Neuronal stem cell (in vitro differentiated cells): ENCODE results near the gene SLC9A7.

Experiments used
- DNase-seq: peaks from one replicate; pipeline ENCODE4 v3.0.0-alpha.2; 2013; ENCODE audit warnings: low spot score
- H2AFZ ChIP-seq: one replicate; pipeline ENCODE4 v1.6.1; 2013; ENCODE audit warnings: mild to moderate bottlenecking, low read length, inconsistent platforms
- H2AK5ac ChIP-seq: 2 replicates; pipeline ENCODE4 v1.6.1; 2013; ENCODE audit warnings: low read depth, mild to moderate bottlenecking, inconsistent platforms, low read length, moderate library complexity, mixed read lengths
- H2BK120ac ChIP-seq: 2 replicates; pipeline ENCODE4 v1.6.1; 2013; ENCODE audit warnings: low read depth, mild to moderate bottlenecking, inconsistent platforms, low read length, moderate library complexity, mixed read lengths
- H2BK12ac ChIP-seq: one replicate; pipeline ENCODE4 v1.6.1; 2013; ENCODE audit warnings: low read length, inconsistent platforms
- H2BK15ac ChIP-seq: 2 replicates; pipeline ENCODE4 v1.6.1; 2013; ENCODE audit warnings: mild to moderate bottlenecking, low read length, inconsistent platforms, mixed read lengths
- H2BK5ac ChIP-seq: one replicate; pipeline ENCODE4 v1.6.1; 2013; ENCODE audit warnings: inconsistent platforms, mild to moderate bottlenecking, low read length, moderate library complexity
- H3K14ac ChIP-seq: one replicate; pipeline ENCODE4 v1.6.1; 2013; ENCODE audit warnings: low read length, inconsistent platforms
- H3K18ac ChIP-seq: 2 replicates; pipeline ENCODE4 v1.6.1; 2013; ENCODE audit warnings: low read length, inconsistent platforms
- H3K23ac ChIP-seq: 2 replicates; pipeline ENCODE4 v1.6.1; 2013; ENCODE audit warnings: low read depth, mild to moderate bottlenecking, mixed read lengths, low read length, inconsistent platforms; ENCODE audit not compliant: poor library complexity
- H3K27ac ChIP-seq: replicated peaks from 3 replicates; pipeline ENCODE4 v1.5.1; 2013; ENCODE audit warnings: low read length, inconsistent platforms
- H3K27me3 ChIP-seq, 3 experiments: 2 replicates each; pipeline ENCODE4 v1.6.1; 2013; ENCODE audit warnings: low read length in 3 of 3, mild to moderate bottlenecking in 2 of 3, inconsistent platforms in 1 of 3, low read depth in 1 of 3, mixed read lengths in 1 of 3, moderate library complexity in 1 of 3; ENCODE audit not compliant: control insufficient read depth in 3 of 3, insufficient read depth in 3 of 3
- H3K36me3 ChIP-seq, 2 donors: replicated peaks in 1 of 2; 2 replicates each; pipeline ENCODE4 v1.6.1; 2013; ENCODE audit warnings: low read length in 2 of 2; ENCODE audit not compliant: control insufficient read depth in 2 of 2, insufficient read depth in 2 of 2
- H3K4ac ChIP-seq: 2 replicates; pipeline ENCODE4 v1.6.1; 2013; ENCODE audit warnings: inconsistent platforms, mild to moderate bottlenecking, low read length, moderate library complexity
- H3K4me1 ChIP-seq, 2 donors: 1 replicate in 1 of 2; 2 replicates in 1 of 2; pipeline ENCODE4 v1.6.1; 2013; ENCODE audit warnings: low read length in 2 of 2, low read depth in 1 of 2; ENCODE audit not compliant: control insufficient read depth in 2 of 2, insufficient read depth in 1 of 2
- H3K4me2 ChIP-seq: one replicate; pipeline ENCODE4 v1.6.1; 2013; ENCODE audit warnings: mild to moderate bottlenecking, low read length, inconsistent platforms; ENCODE audit not compliant: insufficient read depth, poor library complexity, severe bottlenecking
- H3K4me3 ChIP-seq, 2 donors: 2 replicates each; pipeline ENCODE4 v1.5.1; 2013; ENCODE audit warnings: low read length in 2 of 2, mild to moderate bottlenecking in 2 of 2, inconsistent platforms in 1 of 2, moderate library complexity in 1 of 2
- H3K79me1 ChIP-seq: one replicate; pipeline ENCODE4 v1.6.1; 2013; ENCODE audit warnings: low read depth, mild to moderate bottlenecking, inconsistent platforms, low read length, moderate library complexity
- H3K9ac ChIP-seq: one replicate; pipeline ENCODE4 v1.6.1; 2013; ENCODE audit warnings: mild to moderate bottlenecking, low read depth, low read length, inconsistent platforms; ENCODE audit not compliant: poor library complexity
- H3K9me3 ChIP-seq, 2 donors: replicated peaks in 1 of 2; 2 replicates each; pipeline versions ENCODE3 to v1.6.1; 2013; ENCODE audit warnings: low read length in 2 of 2, mild to moderate bottlenecking in 2 of 2, inconsistent platforms in 1 of 2, low read depth in 1 of 2, mixed read lengths in 1 of 2, moderate library complexity in 1 of 2; ENCODE audit not compliant: control insufficient read depth in 2 of 2, insufficient read depth in 1 of 2
- H4K8ac ChIP-seq: one replicate; pipeline ENCODE4 v1.6.1; 2013; ENCODE audit warnings: low read depth, mild to moderate bottlenecking, inconsistent platforms, low read length, moderate library complexity
- H4K91ac ChIP-seq: one replicate; pipeline ENCODE4 v1.6.1; 2013; ENCODE audit warnings: low read length, low read depth, mild to moderate bottlenecking, inconsistent platforms; ENCODE audit not compliant: poor library complexity
- WGBS, 2 donors: extraction: QIAGEN DNeasy Blood & Tissue Kit; methylation state at CpG; one replicate each; pipeline ENCODE4 v1.1.7; 2013; ENCODE audit warnings: missing lambda C conversion rate in 2 of 2, mixed read lengths in 1 of 2; ENCODE audit not compliant: insufficient read length in 2 of 2, insufficient replicate concordance in 1 of 2; ENCODE audit errors: extremely low coverage in 2 of 2; 5-methylcytosine and 5-hydroxymethylcytosine counted together

SLC9A7 gene

GRCh38 chrX:46649421-46650260, 109.3 kb downstream of the SLC9A7 start:
- no peaks in the 10 kb centered on the region for H3K79me1 ChIP-seq
- H3K4me1 ChIP-seq = peaks cover 7 to 21% of the 10 kb centered on the region in 2 donors
- no peak overlapping the region for H2BK15ac ChIP-seq
- H3K4ac ChIP-seq = no peak overlapping the region
- no peak overlapping the region for H3K18ac ChIP-seq
- H3K23ac ChIP-seq = no peak overlapping the region
- no peak overlapping the region for H2AK5ac ChIP-seq
- no peak overlapping the region for H2BK5ac ChIP-seq
- no peak overlapping the region for H3K4me2 ChIP-seq
- no CpG with 5 or more reads among the region's 7 CpGs for WGBS, 2 donors
- no peak overlapping the region for H2BK120ac ChIP-seq
- H3K4me3 ChIP-seq = peak overlapping the region in 1 of 2 donors; percentile 29
- H2BK12ac ChIP-seq = no peak overlapping the region
- H4K8ac ChIP-seq = no peak overlapping the region
- no peak for DNase-seq
- peak overlapping the region; percentile 83 for H3K27ac ChIP-seq
- no peak overlapping the region for H3K9ac ChIP-seq
- H3K9me3 ChIP-seq = no peaks in the 10 kb centered on the region
- H3K36me3 ChIP-seq = no peaks in the 10 kb centered on the region
- peak overlapping the region; percentile 76 for H2AFZ ChIP-seq
- no peaks in the 10 kb centered on the region for H3K27me3 ChIP-seq
- H4K91ac ChIP-seq = no peak overlapping the region
- no peak overlapping the region for H3K14ac ChIP-seq

- Histone ChIP-seq H2AK5ac (no peak overlapping the region), H3K23ac (no peak overlapping the region), H3K36me3 (no peaks in the 10 kb centered on the region)
These were observed 110.3 kb downstream of the SLC9A7 start for GRCh38 chrX:46648660-46649059.

GRCh38 chrX:46647251-46647650, 111.7 kb downstream of the SLC9A7 start:
- Histone ChIP-seq H3K27me3 (no peaks in the 10 kb centered on the region), H3K4me3 (no peak overlapping the region), H2BK120ac (no peak overlapping the region), H3K18ac (peak overlapping the region; percentile 64), H4K8ac (no peak overlapping the region), H3K23ac (no peak overlapping the region), H3K4me1 (peaks cover 7 to 21% of the 10 kb centered on the region in 2 donors), H2AK5ac (no peak overlapping the region), H3K9ac (no peak overlapping the region), H3K27ac (peak overlapping the region; percentile 77), H2BK5ac (no peak overlapping the region), H2BK15ac (no peak overlapping the region), H2AFZ (peak overlapping the region; percentile 41), H3K14ac (no peak overlapping the region), H3K4me2 (peak overlapping the region; percentile 25), H2BK12ac (peak overlapping the region; percentile 97), H3K4ac (no peak overlapping the region), H3K79me1 (no peaks in the 10 kb centered on the region), H3K9me3 (no peaks in the 10 kb centered on the region), H4K91ac (no peak overlapping the region), H3K36me3 (no peaks in the 10 kb centered on the region)
- DNase-seq = no peak
- WGBS, 2 donors = no CpG with 5 or more reads among the region's 5 CpGs

More at GRCh38 chrX:46648660-46649059, 110.3 kb downstream of the SLC9A7 start:
- Histone ChIP-seq H3K9ac (no peak overlapping the region), H2BK5ac (no peak overlapping the region), H4K8ac (no peak overlapping the region), H3K4ac (no peak overlapping the region), H2BK15ac (no peak overlapping the region), H3K27ac (peak overlapping the region; percentile 68), H2BK12ac (no peak overlapping the region), H3K4me3 (no peak overlapping the region), H3K4me1 (peaks cover 7 to 21% of the 10 kb centered on the region in 2 donors), H2AFZ (no peak overlapping the region), H3K4me2 (no peak overlapping the region), H3K18ac (no peak overlapping the region), H3K27me3 (no peaks in the 10 kb centered on the region), H3K9me3 (no peaks in the 10 kb centered on the region), H3K79me1 (no peaks in the 10 kb centered on the region), H4K91ac (no peak overlapping the region), H2BK120ac (no peak overlapping the region), H3K14ac (no peak overlapping the region)
- no peak for DNase-seq
- WGBS, 2 donors = no CpG with 5 or more reads among the region's 6 CpGs

GRCh38 chrX:46645614-46646013, 113.3 kb downstream of the SLC9A7 start:
- no peak overlapping the region for H2BK12ac ChIP-seq
- no peak overlapping the region for H3K4me3 ChIP-seq
- DNase-seq = no peak
- no CpG with 5 or more reads among the region's 4 CpGs for WGBS, 2 donors
- H3K23ac ChIP-seq = no peak overlapping the region
- no peak overlapping the region for H2AFZ ChIP-seq
- H3K9me3 ChIP-seq = no peaks in the 10 kb centered on the region
- no peak overlapping the region for H2AK5ac ChIP-seq
- no peak overlapping the region for H4K91ac ChIP-seq
- no peaks in the 10 kb centered on the region for H3K27me3 ChIP-seq
- H3K4ac ChIP-seq = no peak overlapping the region
- no peak overlapping the region for H3K9ac ChIP-seq
- H3K4me2 ChIP-seq = no peak overlapping the region
- no peak overlapping the region for H4K8ac ChIP-seq
- no peak overlapping the region for H3K27ac ChIP-seq
- peaks cover 7 to 21% of the 10 kb centered on the region in 2 donors for H3K4me1 ChIP-seq
- no peak overlapping the region for H3K14ac ChIP-seq
- no peak overlapping the region for H2BK15ac ChIP-seq
- no peaks in the 10 kb centered on the region for H3K79me1 ChIP-seq
- H2BK120ac ChIP-seq = no peak overlapping the region
- H3K18ac ChIP-seq = no peak overlapping the region
- H2BK5ac ChIP-seq = no peak overlapping the region
- no peaks in the 10 kb centered on the region for H3K36me3 ChIP-seq
